ENCODE measurements around the gene DNAJB6.
A peak's percentile ranks its signal among the peaks of the same experiment; 100 is the strongest.

Gene DNAJB6

GRCh38 chr7:157431173-157431950 is 94.6 kb downstream of the DNAJB6 start:
- no peak for DNase-seq

GRCh38 chr7:157431951-157432540 is 95.2 kb downstream of the DNAJB6 start:
- no peak for DNase-seq

DNA sequence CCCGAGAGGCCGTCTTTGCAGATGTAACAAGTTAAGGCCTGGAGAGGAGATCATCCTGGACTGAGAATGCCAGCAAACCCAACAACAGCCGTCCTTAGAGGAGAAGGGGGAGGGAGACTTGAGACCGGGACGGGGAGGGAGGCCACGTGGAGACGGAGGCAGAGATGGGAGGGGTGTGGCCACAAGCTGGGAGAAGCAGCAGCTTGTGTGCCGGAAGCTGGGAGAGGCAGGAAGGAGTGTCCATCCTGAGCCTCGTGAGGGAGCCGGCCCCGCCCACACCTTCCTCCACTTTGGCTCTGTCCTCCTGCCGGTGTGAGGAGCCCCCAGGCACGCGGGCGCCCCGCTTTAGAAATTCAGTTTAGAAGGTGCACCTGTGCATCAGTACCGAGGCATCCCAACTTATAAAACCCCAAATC is 95.7 kb downstream of the DNAJB6 start:
- DNase-seq: peak in 1 of 5 donors; percentile 28

DNA sequence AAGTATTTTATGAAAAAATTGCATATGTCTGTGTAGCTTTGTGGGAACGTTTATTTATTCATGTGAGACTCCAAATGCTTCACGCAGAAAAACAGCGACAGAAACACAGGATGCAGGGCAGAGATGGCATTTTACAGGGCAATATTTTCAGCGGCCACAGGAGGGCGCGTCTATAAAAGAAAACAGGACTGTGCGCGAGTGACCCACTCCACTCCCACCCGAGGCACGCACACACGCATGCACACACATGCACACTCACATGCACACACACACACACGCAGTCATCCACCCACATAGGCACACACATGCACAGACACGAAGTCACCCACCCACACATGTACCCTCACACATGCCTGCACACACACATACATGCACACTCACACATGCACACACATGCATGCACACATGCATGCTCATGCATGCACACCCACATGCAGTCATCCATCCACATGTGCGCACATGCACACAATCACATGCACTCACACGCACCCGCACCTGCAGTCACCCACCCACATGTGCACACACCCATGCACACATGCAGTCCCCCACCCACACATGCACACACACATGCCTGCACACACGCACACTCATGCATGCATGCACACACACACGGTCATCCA is 96.3 kb downstream of the DNAJB6 start:
- DNase-seq: peak in 3 of 5 donors; percentile 29 to 58 (median 51)

DNA sequence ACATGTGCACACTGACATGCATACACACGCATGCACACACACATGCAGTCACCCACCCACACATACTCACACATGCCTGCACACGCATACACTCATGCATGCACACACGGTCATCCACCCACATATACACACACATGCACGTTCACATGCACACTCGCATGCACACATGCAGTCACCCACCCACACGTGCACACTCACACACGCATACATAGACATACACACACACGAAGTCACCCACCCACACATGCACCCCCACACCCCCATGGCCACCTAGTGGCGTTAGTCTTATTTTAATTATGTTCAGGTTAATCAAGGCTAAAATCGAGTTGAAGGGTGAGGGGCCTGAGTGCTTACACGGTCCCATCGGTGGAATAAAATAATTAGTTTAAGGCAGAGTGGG is 96.8 kb downstream of the DNAJB6 start:
- DNase-seq: no peak

- no peak for DNase-seq
Observed at GRCh38 chr7:157434231-157434630, 97.4 kb downstream of the DNAJB6 start.

GRCh38 chr7:157434701-157435100 is 97.9 kb downstream of the DNAJB6 start:
- DNase-seq: no peak

DNA sequence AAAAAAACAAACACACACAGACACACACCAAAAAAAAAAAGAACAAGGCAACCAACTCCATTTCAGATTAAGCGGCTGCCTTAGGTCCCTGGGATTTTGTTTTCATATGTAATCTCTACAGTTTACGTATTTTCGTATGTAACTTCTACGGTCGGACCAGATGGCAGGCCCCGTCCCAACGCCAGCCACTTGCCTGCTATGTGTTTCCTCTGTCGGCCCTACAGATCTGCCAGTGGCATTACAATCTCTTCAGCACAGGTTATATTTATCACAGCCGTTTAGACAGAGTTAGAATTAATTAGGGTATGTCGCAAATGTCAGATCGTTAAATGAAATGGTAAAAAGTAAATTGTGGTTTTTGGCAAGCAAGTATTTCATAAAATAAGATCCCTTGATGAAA is 99.3 kb downstream of the DNAJB6 start:
- DNase-seq: no peak

- no peak for DNase-seq
Observed at GRCh38 chr7:157436763-157437480, 100.1 kb downstream of the DNAJB6 start.

DNA sequence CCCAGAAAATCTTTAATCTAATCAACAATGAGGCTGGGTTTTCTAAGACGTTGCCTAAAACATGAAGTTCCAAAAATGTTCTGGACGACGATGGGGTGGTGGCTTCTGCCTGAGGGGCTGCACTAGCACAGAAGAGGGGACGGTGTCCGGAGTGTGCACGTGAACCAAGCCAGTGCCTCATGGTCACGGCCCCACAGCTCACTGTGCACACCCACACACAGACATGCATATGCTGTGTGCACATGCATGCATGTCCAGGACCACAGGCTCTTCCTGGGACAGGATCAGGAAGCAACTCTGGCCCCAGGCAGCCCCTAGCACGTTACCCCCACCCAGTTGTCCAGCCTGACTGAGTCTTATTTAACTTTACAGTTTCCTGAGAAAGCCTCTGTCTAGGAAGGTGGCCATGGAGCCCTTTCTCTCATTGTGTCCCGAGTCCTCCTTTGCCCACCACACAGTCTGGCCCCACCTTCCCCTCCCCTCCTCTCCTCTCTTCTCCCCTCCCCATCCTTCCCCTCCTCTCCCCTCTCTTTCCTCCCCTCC is 100.8 kb downstream of the DNAJB6 start:
- no peak for DNase-seq

GRCh38 chr7:157438121-157439025 is 101.6 kb downstream of the DNAJB6 start:
- DNase-seq: no peak

GRCh38 chr7:157439149-157439548 is 102.3 kb downstream of the DNAJB6 start:
- no peak for DNase-seq

GRCh38 chr7:157439761-157440160 is 103.0 kb downstream of the DNAJB6 start:
- no peak for DNase-seq

DNA sequence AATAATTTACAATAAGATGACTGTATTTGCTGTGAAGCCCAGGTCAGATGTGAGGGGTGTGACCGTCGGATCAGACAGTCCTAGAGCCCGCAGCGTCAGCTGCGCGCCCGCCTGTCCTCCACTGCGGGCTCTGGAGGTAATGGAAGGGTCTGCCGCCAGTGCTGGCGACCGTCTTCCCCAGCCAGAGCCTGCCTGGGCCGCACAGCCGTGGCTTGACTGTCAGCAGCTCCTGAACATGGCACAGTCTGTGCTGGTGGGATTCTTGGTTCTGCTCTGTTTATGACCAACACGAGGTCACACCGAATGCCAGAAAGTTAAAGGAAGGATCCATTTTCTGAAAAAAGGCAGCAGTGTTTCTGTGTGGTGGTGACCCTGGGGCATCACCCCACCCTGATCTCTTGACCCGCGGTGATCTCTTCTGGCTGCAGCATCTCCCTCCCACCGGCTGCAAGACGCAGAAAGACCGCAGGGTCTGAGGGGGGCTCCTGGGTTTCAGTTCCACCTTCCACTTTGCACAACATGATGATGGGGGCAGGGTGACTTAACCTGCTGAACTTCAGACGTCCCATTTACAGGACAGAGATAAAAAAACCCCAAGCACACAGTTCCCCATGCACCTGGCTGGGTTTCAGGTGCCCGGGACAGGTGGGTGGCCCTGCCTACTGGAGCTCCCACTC is 103.7 kb downstream of the DNAJB6 start:
- no peak for DNase-seq

DNA sequence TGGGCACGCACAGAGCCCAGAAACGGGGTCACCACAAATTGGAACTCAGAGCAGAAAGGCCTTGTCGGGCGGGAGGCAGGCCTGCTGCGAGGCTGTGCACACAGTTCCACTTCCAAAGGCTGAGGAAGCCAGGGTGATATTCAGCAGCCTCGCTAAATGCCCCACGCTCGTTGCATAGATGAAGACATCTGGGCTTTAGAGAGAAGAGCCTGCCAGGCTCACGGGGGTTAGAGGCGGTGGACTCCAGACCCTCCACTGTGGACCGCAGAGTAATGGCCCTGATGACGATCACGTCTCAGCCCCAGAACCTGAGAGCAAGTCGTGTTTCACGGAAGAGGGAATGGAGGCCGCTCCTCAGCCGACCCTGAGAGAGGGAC is 104.2 kb downstream of the DNAJB6 start:
- no peak for DNase-seq

DNA sequence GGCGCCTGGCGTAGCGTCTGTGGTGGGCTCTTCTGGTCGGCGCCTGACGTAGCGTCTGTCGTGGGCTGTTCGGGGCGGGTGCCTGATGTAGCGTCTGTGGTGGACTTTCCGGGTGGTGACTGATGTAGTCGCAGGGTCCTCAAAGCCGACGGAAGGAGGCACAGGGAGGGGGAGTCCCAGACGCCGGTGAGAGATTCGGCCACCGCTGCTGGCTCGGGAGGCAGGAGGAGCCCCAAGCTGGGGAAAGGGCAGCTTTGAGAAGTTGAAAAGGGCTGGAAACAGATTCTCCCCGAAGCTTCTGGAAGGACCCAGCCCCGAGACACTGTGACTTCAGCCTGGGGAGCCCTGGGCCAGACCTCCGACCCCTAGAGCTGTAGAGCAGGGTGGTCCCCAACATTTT is 105.7 kb downstream of the DNAJB6 start:
- no peak for DNase-seq

- DNase-seq: no peak
Observed at GRCh38 chr7:157442993-157443831, 106.4 kb downstream of the DNAJB6 start.

DNA sequence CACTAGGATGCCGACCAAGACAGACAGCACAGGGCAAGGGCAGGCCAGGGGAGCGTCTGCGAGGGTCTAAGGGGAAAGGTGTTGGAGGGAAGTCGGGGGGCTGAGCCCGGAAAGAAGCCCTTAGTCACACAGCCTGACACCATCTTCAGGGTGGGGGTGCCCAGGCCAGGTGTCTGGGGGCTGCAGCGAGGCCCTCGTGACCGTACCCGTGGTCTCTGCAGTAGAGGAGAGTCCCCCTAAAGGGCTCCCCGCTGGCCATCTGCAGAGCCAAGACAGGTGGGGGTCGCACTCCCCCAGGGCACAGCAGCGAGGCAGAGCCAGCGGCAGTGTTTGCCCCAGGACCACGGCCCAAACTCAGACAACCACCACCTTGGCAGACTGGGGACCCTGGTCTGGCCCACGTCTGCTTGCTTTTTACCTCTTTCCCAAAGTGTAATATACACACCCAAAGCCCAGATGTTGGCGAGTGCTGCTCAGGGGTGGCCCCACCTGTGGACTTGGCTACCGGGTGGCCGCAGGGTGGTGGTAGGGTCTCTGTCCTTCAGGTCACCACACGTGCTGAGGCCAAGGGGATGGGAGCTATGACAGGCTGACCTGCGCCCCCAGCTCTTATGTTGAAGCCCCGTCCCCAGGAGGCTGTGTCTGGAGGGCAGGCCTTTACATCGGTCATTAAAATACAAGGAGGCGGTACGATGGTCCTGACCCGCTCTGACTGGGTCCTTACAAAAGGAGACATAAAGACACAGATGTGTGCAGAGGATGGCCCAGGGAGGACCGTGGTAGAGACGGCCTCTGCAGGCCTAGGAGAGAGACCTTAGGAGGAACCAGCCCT is 107.4 kb downstream of the DNAJB6 start:
- no peak for DNase-seq

DNA sequence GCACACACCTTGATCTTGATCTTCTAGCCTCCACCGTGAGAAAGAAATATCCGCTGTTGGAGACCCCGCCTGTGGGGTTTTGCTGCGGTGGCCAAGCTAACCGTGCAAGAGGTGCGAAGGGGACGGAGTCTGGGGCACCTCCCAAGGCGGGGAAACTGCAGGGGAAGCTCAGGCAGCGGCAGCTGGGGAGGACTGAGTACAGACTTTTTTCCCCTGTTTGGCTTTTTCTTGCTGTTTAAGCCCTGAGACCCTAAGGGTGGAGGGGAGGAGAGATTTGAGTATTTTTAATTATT is 108.0 kb downstream of the DNAJB6 start:
- DNase-seq: no peak

All from T-helper 1 cell (primary cell).